Vagina (tissue), 2 donors: ENCODE measurements around the gene TTC7B. TPM values are rescaled to one million over a fixed set of nuclear protein-coding genes. Genes with fewer than 3 reads are reported as not detected.

Experiments
- DNase-seq, 2 donors: peaks; one replicate each; pipeline ENCODE4 v3.0.0-alpha.2; 2017; ENCODE audit errors: extremely low spot score in 2 of 2
- H3K27ac ChIP-seq: fragments of 200-600 bp; sonication (generic); one replicate; pipeline ENCODE4 v1.5.1; 2019
- H3K27me3 ChIP-seq: fragments of 200-600 bp; sonication (generic); one replicate; pipeline ENCODE4 v1.5.1; 2019
- H3K36me3 ChIP-seq, 2 donors: fragments of 200-600 bp; sonication (generic); one replicate each; pipeline ENCODE4 v1.5.1; 2017 to 2019
- H3K4me1 ChIP-seq: fragments of 200-600 bp; sonication (generic); one replicate; pipeline ENCODE4 v1.5.1; 2019
- H3K4me3 ChIP-seq, 2 donors: fragments of 200-600 bp; sonication (generic); 1 replicate in 1 of 2; 2 replicates in 1 of 2; pipeline ENCODE4 v1.5.1; 2016 to 2019
- H3K9me3 ChIP-seq: fragments of 200-600 bp; sonication (generic); one replicate; pipeline ENCODE4 v1.5.1; 2019
- CTCF ChIP-seq, 3 experiments: fragments of 450-650 bp in 2 of 3; fragments of 200-600 bp in 1 of 3; sonication (generic) in 1 of 3; IDR thresholded peaks; one replicate each; pipeline ENCODE4 v1.5.1; 2017 to 2019; ENCODE audit warnings: antibody characterized with exemption in 3 of 3, mild to moderate bottlenecking in 2 of 3, moderate library complexity in 2 of 3
- POLR2A ChIP-seq, 2 donors: fragments of 450-650 bp; IDR thresholded peaks; one replicate each; pipeline ENCODE4 v1.6.1; 2017; ENCODE audit warnings: antibody characterized with exemption in 2 of 2, mild to moderate bottlenecking in 2 of 2, moderate library complexity in 2 of 2
- POLR2AphosphoS5 ChIP-seq, 2 donors: sonication (generic); formaldehyde crosslinking; IDR thresholded peaks; one replicate each; pipeline ENCODE4 v1.9.0; 2017; ENCODE audit warnings: antibody characterized with exemption in 2 of 2, mild to moderate bottlenecking in 2 of 2, low read depth in 1 of 2; ENCODE audit not compliant: insufficient read depth in 1 of 2
- intact Hi-C: fragments of 100-400 bp; cut with DNase I; formaldehyde crosslinking; loops from one replicate; pipeline ENCODE4 v1.15.1; 2023
- total RNA-seq: library from RNA; depleted of rRNA; stranded (reverse); fragments of >200 nt; gene quantifications from one replicate; pipeline ENCODE4 v1.2.3, GENCODE V29; 2016

Gene TTC7B
- total RNA-seq, 1 donor from 2014 or later, result 56.0 TPM

- Histone ChIP-seq H3K9me3 (no peaks in the 10 kb centered on the region), H3K27ac (no peak overlapping the region), H3K27me3 (no peaks in the 10 kb centered on the region), H3K4me1 (no peaks in the 10 kb centered on the region), H3K4me3 (no peak overlapping the region), H3K36me3 (peaks cover 0 to 7% of the 10 kb centered on the region in 2 donors)
- no peak for TF ChIP-seq POLR2AphosphoS5 (IDR thresholded peaks at IDR 0.05; ENCODE audit: insufficient read depth in 1 of 2, low read depth in 1 of 2)
- TF ChIP-seq POLR2A (IDR thresholded peaks at IDR 0.05), result no peak
- no peak for TF ChIP-seq CTCF (IDR thresholded peaks at IDR 0.05)
- no peak for DNase-seq
- intact Hi-C loops, result no loop called here
Measured at GRCh38 chr14:90574188-90575131, 241.8 kb downstream of the TTC7B start.

GRCh38 chr14:90573385-90574105 is 242.7 kb downstream of the TTC7B start:
- H3K4me1 ChIP-seq, result no peaks in the 10 kb centered on the region
- peaks cover 0 to 7% of the 10 kb centered on the region in 2 donors for H3K36me3 ChIP-seq
- intact Hi-C loops, result no loop called here
- no peaks in the 10 kb centered on the region for H3K27me3 ChIP-seq
- no peaks in the 10 kb centered on the region for H3K9me3 ChIP-seq
- H3K4me3 ChIP-seq, result no peak overlapping the region
- no peak for TF ChIP-seq CTCF (IDR thresholded peaks at IDR 0.05)
- DNase-seq, result no peak
- no peak overlapping the region for H3K27ac ChIP-seq

DNA sequence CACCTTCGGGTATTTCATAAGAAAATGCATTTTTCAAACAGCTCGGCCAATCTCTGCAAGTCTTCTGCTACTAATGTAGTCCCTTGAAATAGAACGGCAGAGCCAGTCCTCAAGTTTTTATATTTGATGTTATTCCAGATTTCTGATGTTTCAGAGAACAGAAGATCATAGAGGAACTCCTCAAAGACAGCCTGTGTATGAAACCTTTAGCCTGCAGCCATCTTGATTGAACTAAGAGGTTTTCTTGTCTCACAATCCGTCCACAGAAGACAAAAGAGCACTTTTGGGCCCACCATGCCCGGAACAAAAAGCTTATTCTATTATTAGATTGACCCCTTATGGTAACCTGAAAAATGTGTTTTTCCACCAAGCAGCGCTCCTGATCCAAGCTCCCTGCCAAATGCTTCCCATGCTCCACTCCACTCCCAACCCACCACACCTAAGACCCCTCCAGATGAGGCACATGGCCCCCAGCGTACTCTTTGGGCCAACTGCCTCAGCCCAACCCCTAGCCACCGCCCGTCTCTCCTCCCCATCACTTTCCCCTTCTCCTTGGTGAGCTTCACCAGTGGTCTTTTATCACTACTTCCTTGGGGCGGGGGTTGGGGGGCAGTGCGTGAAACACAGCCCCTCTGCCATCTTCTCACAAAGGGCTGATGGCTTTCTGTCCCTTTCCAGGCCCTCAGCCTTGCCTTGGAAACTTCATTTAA is 243.6 kb downstream of the TTC7B start:
- Histone ChIP-seq H3K27ac (no peak overlapping the region), H3K4me1 (no peaks in the 10 kb centered on the region), H3K9me3 (no peaks in the 10 kb centered on the region), H3K36me3 (peaks cover 0 to 2% of the 10 kb centered on the region in 2 donors), H3K4me3 (no peak overlapping the region), H3K27me3 (no peaks in the 10 kb centered on the region)
- DNase-seq, result no peak
- TF ChIP-seq POLR2AphosphoS5 (IDR thresholded peaks at IDR 0.05; ENCODE audit: insufficient read depth in 1 of 2, low read depth in 1 of 2) (no peak), CTCF (IDR thresholded peaks at IDR 0.05) (no peak), POLR2A (IDR thresholded peaks at IDR 0.05) (no peak)
- intact Hi-C loops, result no loop called here

DNA sequence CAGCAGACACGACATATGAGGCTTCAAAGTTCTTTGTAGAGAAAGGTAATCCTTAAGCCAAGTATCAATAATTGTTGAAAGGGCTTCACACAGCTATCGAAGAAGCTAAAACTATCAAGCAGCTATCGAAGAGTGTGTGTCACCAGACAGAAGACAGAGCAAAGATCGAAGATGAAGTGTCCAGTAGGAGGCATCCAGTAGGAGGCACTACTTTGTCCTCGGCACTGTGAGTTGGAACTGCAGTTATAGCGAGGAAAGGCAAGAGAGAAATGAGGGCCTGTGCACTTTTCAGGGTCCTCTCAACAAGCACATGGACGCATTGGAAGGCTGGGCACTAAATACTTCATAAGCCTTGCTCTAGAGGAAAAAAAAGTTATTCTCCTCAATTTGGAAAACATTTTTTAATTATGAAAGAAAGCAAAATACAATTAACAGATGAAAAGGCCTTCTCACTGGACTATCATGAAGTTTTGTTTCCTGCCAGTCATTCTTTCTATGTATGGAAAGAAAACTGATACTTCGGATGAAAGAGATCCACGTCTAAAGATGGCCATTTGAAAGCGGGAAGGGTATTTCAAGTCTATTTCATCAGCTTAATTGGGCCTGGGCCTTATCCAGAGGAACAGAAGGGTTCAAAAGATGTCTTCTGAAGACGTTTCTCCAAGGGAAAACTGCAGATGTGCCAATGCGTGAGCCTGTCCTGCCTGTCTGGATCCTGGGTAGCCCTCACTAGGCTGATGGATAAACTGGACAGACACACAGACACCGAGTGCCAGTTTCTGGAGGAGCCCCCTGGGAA is 244.9 kb downstream of the TTC7B start:
- H3K27ac ChIP-seq, result no peak overlapping the region
- no peak for TF ChIP-seq POLR2AphosphoS5 (IDR thresholded peaks at IDR 0.05; ENCODE audit: insufficient read depth in 1 of 2, low read depth in 1 of 2)
- no peaks in the 10 kb centered on the region for H3K27me3 ChIP-seq
- H3K9me3 ChIP-seq, result no peaks in the 10 kb centered on the region
- H3K36me3 ChIP-seq, result no peaks in the 10 kb centered on the region
- H3K4me3 ChIP-seq, result no peak overlapping the region
- no peak for DNase-seq
- H3K4me1 ChIP-seq, result no peaks in the 10 kb centered on the region
- intact Hi-C loops, result no loop called here

DNA sequence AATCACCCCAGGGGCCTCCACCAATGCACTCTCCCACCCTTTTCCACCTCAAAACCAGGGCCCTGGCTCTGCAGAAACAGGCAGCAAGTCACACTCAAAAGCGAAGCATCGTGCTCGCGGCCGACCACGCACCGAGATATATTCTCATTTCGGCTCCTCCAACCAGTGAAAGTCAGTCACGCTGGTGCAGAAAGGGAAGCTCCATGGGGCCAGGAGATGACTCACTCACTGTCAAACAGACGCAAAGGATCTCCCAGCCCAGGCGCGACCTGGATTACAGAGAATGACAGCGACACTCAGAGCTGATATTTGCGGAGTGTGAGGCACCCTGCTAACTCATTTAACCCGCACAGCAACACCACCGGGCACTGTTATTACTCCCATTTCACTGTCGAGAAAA is 245.8 kb downstream of the TTC7B start:
- TF ChIP-seq CTCF (IDR thresholded peaks at IDR 0.05) (no peak), POLR2A (IDR thresholded peaks at IDR 0.05) (no peak), POLR2AphosphoS5 (IDR thresholded peaks at IDR 0.05; ENCODE audit: insufficient read depth in 1 of 2, low read depth in 1 of 2) (no peak)
- no peaks in the 10 kb centered on the region for H3K4me1 ChIP-seq
- intact Hi-C loops, result no loop called here

More for the DNA sequence above, 245.8 kb downstream of the TTC7B start:
- no peaks in the 10 kb centered on the region for H3K27me3 ChIP-seq
- no peaks in the 10 kb centered on the region for H3K9me3 ChIP-seq
- no peak overlapping the region for H3K4me3 ChIP-seq
- DNase-seq, result no peak
- no peaks in the 10 kb centered on the region for H3K36me3 ChIP-seq
- H3K27ac ChIP-seq, result no peak overlapping the region
